NCI-H345 (cell line): ENCODE measurements around the gene FDX1.

Source experiments
- DNase-seq: peaks from one replicate; lab custom pipeline; 2025; lab: John Stamatoyannopoulos, UW

Gene FDX1

GRCh38 chr11:110431051-110431672 lies 1.4 kb downstream of the FDX1 start:
- no peak for DNase-seq

DNA sequence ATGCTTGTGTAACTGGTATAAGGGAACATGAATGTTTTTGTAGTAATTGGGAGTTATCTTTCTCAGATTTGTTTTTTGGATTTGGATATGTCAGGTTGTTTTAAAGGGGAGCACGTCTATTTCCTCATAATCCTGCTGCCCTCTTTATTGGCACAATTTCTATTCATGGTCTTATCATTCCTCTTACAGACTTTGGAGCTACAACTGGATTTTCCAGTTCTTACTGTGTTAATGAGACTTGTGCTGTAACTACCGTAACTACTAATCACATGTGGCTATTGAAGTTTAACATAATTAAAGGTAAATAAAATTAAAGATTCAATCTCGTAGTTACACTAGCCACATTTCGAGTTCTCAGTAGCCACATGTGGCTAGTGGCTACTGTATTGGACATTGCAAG lies 1.9 kb downstream of the FDX1 start:
- DNase-seq, result peak; percentile 16

- no peak for DNase-seq
Measured at GRCh38 chr11:110432713-110433392, 3.1 kb downstream of the FDX1 start.

GRCh38 chr11:110433393-110434333 lies 3.9 kb downstream of the FDX1 start:
- peak; percentile 16 for DNase-seq

GRCh38 chr11:110434952-110435779 lies 5.4 kb downstream of the FDX1 start:
- no peak for DNase-seq

GRCh38 chr11:110435780-110436717 lies 6.3 kb downstream of the FDX1 start:
- no peak for DNase-seq

DNA sequence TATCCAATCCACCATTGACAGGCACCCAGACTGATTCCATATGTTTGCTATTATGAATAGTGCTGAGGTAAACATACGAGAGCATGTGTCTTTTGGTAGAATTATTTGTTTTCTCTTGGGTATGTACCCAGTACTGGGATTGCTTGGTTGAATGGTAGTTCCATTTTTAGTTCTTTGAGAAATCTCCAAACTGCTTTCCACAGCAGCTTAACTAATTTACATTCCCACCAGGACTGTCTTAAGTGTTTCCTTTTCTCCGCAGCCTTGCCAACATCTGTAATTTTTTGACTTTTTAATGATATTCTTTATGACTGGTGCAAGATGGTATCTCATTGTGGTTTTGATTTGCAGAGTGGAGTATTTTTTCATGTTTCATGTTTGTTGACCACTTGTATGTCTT lies 8.3 kb downstream of the FDX1 start:
- DNase-seq, result no peak

GRCh38 chr11:110445437-110445836 lies 15.7 kb downstream of the FDX1 start:
- DNase-seq, result no peak

DNA sequence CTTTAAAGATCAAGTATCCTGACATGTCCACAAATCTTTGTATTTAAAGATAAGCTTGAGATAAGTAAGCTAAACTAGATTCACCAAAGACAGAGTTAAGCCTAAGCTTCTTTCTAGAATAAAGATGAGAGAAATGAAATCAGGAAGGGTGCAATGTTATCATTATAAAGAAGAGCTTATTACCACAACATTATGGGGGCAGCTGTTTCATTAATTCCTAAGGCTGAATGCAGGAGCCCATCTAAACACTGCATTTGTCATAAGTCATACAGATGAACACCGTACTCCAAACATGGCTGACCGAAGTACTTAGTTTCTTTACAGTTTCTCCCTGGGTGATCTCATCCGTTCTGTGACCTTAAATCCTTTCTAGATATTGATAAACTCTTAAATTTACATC lies 16.3 kb downstream of the FDX1 start:
- no peak for DNase-seq

- DNase-seq, result no peak
Measured at GRCh38 chr11:110446594-110446993, 16.8 kb downstream of the FDX1 start.

- DNase-seq, result no peak
Measured at GRCh38 chr11:110447343-110447742, 17.6 kb downstream of the FDX1 start.

DNA sequence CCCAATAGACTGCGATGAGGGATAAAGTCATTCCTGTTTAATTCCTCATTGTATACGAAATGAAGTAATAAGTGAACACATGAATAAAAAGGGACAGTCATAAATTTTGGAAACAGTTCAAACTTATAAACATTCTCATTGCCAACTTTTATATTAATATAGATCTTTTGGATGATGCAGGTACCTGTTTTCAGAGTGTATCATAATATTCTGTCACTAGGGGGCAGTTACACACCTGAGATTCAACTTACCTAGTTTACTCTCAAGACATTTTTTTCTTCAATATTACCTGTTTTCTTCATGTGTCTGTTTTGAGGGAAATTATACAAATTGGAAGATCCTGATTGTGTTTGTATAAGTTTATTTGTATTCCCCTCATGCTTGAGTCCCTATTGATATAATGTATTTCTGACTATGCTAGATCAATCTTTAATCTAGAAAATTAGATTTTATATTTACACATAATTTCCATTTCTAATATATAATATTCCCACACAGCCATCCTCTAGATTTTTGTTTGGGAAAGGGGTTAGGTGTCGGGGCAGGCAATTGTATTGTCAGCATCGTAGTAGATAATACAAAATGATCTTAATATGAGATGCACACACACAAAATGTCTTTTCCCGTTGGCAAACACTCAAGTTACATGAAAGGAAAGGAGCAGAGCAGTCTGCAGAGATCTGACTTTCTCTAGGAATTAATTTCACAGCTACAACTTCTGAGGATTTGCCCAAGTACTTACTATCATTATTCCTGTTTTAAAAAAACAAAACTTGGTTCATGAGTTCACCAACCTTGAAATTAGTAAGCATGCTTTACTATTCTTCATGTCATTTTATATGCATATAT lies 18.4 kb downstream of the FDX1 start:
- DNase-seq, result no peak

- DNase-seq, result no peak
Measured at GRCh38 chr11:110450246-110450645, 20.5 kb downstream of the FDX1 start.

DNA sequence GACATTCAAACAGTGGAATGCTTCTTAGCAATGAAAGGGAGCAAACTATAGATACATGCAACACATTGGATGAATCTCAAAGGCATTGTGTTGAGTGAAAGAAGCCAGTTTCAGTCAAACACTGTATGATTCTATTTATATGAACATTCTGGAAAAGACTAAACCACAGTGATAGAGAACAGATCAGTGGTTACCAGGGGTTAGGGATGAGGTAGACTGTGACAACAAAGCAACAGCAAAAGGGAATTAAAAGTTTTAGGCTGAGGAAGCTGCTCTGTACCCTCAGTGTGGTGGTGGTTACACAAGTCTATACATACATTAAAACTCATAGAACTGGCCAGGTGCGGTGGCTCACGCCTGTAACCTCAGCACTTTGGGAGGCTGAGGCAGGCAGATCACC lies 23.0 kb downstream of the FDX1 start:
- DNase-seq, result no peak

DNA sequence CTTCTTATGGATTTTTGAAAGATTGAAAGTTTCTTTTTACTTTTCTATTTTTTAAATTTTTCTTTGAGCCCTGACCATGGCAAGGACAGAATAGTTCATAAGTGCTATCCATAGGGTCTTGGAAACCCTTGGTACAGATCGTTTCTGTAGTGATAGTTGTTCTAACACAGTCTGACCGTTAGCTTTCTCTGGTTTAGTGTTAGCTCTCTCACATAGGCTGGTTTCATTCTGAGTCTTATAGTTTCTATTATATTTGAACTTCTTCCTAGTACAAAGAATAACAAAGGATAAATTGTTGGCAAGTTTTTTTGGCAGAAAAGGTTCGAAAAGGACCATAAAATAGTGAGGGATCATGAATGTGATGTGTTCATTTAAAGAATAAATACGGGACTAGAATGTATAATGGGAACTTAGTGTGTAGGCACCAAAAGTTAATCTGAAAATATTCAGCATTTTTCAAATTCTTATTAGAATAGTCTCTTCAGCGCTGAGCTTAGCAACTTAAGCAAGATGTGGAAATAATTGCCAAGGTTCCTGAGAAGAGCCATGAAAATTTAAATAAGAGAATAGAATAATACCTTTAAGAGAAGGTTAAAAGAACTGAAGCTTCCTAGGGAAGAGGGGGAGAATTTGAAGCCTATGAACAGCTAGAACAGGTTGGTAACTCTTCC lies 24.1 kb downstream of the FDX1 start:
- no peak for DNase-seq

- no peak for DNase-seq
Measured at GRCh38 chr11:110454609-110455008, 24.9 kb downstream of the FDX1 start.

GRCh38 chr11:110455718-110456117 lies 26.0 kb downstream of the FDX1 start:
- no peak for DNase-seq

DNA sequence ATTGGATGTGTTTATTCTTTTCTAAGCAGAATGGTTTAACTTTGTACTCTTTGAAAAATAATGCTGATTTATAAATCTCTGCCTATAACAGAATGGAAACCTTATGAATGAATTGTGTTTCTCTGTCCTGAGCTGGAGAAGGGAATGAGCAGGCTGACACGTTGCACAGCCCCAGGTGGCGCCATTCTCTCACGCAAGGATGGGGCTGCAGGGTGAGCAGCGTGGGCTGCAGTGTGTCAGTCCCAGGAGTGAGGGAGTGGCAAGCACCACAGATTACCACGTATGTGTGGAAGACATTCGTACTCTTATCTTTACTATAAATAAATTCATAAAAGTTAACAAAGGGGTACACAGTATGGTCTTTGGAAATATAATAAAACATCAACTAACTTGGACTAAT lies 33.4 kb downstream of the FDX1 start:
- peak; percentile 54 for DNase-seq

GRCh38 chr11:110465231-110465630 lies 35.5 kb downstream of the FDX1 start:
- DNase-seq, result no peak
